K562 (cell line): Measurements from ENCODE around the gene F12.
"Not testable (repeated sequence)": the region's sequence is repeated elsewhere in the genome, so short reads cannot be mapped to it uniquely, and the experiment has no call there.

Source experiments
- FOXK1 ChIP-seq: sonication (generic); formaldehyde crosslinking; IDR thresholded peaks from 2 replicates; pipeline ENCODE4 v1.8.0; 2022; ENCODE audit warnings: missing genetic modification reagents, mild to moderate bottlenecking, borderline replicate concordance
- TF ChIP-seq, protein P1 (sequence below): fragments of 450-650 bp; IDR thresholded peaks from 2 replicates; pipeline ENCODE4 v1.6.1; 2017; ENCODE audit warnings: antibody characterized with exemption, mild to moderate bottlenecking
- TF ChIP-seq, protein P2 (sequence below): IDR thresholded peaks from 2 replicates; pipeline ENCODE4 v1.6.1; 2012; ENCODE audit warnings: low read depth, low read length, improper control_type of control experiment, borderline replicate concordance
- TF ChIP-seq, protein P3 (sequence below): fragments of 450-650 bp; IDR thresholded peaks from 2 replicates; pipeline ENCODE4 v1.7.1; 2018; ENCODE audit warnings: mild to moderate bottlenecking, low read depth; ENCODE audit not compliant: partially characterized antibody

DNA sequence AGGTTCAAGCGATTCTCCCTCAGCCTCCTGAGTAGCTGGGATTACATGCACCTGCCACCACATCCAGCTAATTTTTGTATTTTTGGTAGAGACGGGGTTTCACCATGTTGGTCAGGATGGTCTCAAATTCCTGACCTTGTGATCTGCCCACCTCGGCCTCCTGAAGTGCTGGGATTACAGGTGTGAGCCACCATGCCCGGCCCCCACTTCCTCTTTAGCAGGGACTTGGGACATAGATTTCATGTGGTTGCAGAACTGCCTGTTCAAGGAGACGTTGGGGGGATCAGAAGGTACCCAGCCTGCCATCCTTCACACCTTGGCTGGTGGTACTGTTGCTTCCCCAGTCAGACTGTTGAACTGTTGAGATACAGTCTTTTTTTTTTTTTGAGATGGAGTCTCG lies 7.7 kb upstream of the F12 start:
- TF ChIP-seq, protein P1, sequence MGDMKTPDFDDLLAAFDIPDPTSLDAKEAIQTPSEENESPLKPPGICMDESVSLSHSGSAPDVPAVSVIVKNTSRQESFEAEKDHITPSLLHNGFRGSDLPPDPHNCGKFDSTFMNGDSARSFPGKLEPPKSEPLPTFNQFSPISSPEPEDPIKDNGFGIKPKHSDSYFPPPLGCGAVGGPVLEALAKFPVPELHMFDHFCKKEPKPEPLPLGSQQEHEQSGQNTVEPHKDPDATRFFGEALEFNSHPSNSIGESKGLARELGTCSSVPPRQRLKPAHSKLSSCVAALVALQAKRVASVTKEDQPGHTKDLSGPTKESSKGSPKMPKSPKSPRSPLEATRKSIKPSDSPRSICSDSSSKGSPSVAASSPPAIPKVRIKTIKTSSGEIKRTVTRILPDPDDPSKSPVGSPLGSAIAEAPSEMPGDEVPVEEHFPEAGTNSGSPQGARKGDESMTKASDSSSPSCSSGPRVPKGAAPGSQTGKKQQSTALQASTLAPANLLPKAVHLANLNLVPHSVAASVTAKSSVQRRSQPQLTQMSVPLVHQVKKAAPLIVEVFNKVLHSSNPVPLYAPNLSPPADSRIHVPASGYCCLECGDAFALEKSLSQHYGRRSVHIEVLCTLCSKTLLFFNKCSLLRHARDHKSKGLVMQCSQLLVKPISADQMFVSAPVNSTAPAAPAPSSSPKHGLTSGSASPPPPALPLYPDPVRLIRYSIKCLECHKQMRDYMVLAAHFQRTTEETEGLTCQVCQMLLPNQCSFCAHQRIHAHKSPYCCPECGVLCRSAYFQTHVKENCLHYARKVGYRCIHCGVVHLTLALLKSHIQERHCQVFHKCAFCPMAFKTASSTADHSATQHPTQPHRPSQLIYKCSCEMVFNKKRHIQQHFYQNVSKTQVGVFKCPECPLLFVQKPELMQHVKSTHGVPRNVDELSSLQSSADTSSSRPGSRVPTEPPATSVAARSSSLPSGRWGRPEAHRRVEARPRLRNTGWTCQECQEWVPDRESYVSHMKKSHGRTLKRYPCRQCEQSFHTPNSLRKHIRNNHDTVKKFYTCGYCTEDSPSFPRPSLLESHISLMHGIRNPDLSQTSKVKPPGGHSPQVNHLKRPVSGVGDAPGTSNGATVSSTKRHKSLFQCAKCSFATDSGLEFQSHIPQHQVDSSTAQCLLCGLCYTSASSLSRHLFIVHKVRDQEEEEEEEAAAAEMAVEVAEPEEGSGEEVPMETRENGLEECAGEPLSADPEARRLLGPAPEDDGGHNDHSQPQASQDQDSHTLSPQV, result not testable (repeated sequence)
- TF ChIP-seq, protein P2, sequence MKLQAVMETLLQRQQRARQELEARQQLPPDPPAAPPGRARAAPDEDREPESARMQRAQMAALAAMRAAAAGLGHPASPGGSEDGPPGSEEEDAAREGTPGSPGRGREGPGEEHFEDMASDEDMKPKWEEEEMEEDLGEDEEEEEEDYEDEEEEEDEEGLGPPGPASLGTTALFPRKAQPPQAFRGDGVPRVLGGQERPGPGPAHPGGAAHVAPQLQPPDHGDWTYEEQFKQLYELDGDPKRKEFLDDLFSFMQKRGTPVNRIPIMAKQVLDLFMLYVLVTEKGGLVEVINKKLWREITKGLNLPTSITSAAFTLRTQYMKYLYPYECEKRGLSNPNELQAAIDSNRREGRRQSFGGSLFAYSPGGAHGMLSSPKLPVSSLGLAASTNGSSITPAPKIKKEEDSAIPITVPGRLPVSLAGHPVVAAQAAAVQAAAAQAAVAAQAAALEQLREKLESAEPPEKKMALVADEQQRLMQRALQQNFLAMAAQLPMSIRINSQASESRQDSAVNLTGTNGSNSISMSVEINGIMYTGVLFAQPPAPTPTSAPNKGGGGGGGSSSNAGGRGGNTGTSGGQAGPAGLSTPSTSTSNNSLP, result not testable (repeated sequence)
- TF ChIP-seq FOXK1 (CRISPR knock-in tag), result not testable (repeated sequence)
- TF ChIP-seq, protein P3, sequence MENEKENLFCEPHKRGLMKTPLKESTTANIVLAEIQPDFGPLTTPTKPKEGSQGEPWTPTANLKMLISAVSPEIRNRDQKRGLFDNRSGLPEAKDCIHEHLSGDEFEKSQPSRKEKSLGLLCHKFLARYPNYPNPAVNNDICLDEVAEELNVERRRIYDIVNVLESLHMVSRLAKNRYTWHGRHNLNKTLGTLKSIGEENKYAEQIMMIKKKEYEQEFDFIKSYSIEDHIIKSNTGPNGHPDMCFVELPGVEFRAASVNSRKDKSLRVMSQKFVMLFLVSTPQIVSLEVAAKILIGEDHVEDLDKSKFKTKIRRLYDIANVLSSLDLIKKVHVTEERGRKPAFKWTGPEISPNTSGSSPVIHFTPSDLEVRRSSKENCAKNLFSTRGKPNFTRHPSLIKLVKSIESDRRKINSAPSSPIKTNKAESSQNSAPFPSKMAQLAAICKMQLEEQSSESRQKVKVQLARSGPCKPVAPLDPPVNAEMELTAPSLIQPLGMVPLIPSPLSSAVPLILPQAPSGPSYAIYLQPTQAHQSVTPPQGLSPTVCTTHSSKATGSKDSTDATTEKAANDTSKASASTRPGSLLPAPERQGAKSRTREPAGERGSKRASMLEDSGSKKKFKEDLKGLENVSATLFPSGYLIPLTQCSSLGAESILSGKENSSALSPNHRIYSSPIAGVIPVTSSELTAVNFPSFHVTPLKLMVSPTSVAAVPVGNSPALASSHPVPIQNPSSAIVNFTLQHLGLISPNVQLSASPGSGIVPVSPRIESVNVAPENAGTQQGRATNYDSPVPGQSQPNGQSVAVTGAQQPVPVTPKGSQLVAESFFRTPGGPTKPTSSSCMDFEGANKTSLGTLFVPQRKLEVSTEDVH, result not testable (repeated sequence)
